ENCODE data around the gene IL15RA. TPM values are rescaled to one million over a fixed set of nuclear protein-coding genes. Genes with fewer than 3 reads are reported as not detected.
A peak's percentile ranks its signal among the peaks of the same experiment; 100 is the strongest.

IL15RA gene
- total RNA-seq, 4 donors from 2014 or later, result 13.1 to 17.6 (median 15.6) TPM

- Histone ChIP-seq H3K36me3 (peaks cover 0 to 48% of the 10 kb centered on the region in 2 donors), H3K4me3 (no peak overlapping the region), H3K4me1 (peaks cover 0 to 4% of the 10 kb centered on the region in 2 donors), H3K9me3 (no peaks in the 10 kb centered on the region), H3K27ac (no peak overlapping the region), H3K27me3 (no peaks in the 10 kb centered on the region)
- DNase-seq (peak in 1 of 2 donors; percentile 8), ATAC-seq (no peak)
- in situ Hi-C loops (cut with MboI; ENCODE audit: low sequenced_read_pairs in 4 of 4), result no loop called here
- intact Hi-C loops (cut with DNase I; ENCODE audit: low total_unique reads), result no loop called here
- TF ChIP-seq POLR2A (IDR thresholded peaks at IDR 0.05), result no peak
- no peak for TF ChIP-seq CTCF (IDR thresholded peaks at IDR 0.05 in 4 of 5, conservative IDR thresholded peaks at IDR 0.05 in 1 of 5)
Measured at GRCh38 chr10:5959581-5960069, 17.7 kb downstream of the IL15RA start.

GRCh38 chr10:5959142-5959541 lies 18.2 kb downstream of the IL15RA start:
- ATAC-seq (no peak), DNase-seq (peak in 1 of 2 donors; percentile 8)
- in situ Hi-C loops (cut with MboI; ENCODE audit: low sequenced_read_pairs in 4 of 4), result no loop called here
- intact Hi-C loops (cut with DNase I; ENCODE audit: low total_unique reads), result no loop called here
- Histone ChIP-seq H3K9me3 (no peaks in the 10 kb centered on the region), H3K4me3 (no peak overlapping the region), H3K27ac (no peak overlapping the region), H3K36me3 (peaks cover 0 to 48% of the 10 kb centered on the region in 2 donors), H3K4me1 (peaks cover 0 to 4% of the 10 kb centered on the region in 2 donors), H3K27me3 (no peaks in the 10 kb centered on the region)
- no peak for TF ChIP-seq CTCF (IDR thresholded peaks at IDR 0.05 in 4 of 5, conservative IDR thresholded peaks at IDR 0.05 in 1 of 5)
- TF ChIP-seq POLR2A (IDR thresholded peaks at IDR 0.05), result no peak

- H3K4me1 ChIP-seq, result peaks cover 0 to 4% of the 10 kb centered on the region in 2 donors
- H3K4me3 ChIP-seq, result no peak overlapping the region
- H3K36me3 ChIP-seq, result peaks cover 0 to 48% of the 10 kb centered on the region in 2 donors
- no peak overlapping the region for H3K27ac ChIP-seq
- DNase-seq (peak in 1 of 2 donors; percentile 1), ATAC-seq (no peak)
- no peaks in the 10 kb centered on the region for H3K9me3 ChIP-seq
- no peak for TF ChIP-seq CTCF (IDR thresholded peaks at IDR 0.05 in 4 of 5, conservative IDR thresholded peaks at IDR 0.05 in 1 of 5)
- no peak for TF ChIP-seq POLR2A (IDR thresholded peaks at IDR 0.05)
- intact Hi-C loops (cut with DNase I; ENCODE audit: low total_unique reads), result no loop called here
- in situ Hi-C loops (cut with MboI; ENCODE audit: low sequenced_read_pairs in 4 of 4), result no loop called here
- H3K27me3 ChIP-seq, result no peaks in the 10 kb centered on the region
Measured at GRCh38 chr10:5958675-5959074, 18.7 kb downstream of the IL15RA start.

GRCh38 chr10:5958077-5958476 lies 19.3 kb downstream of the IL15RA start:
- H3K27me3 ChIP-seq, result no peaks in the 10 kb centered on the region
- H3K36me3 ChIP-seq, result peaks cover 0 to 42% of the 10 kb centered on the region in 2 donors
- no peak overlapping the region for H3K4me3 ChIP-seq
- TF ChIP-seq CTCF (IDR thresholded peaks at IDR 0.05 in 4 of 5, conservative IDR thresholded peaks at IDR 0.05 in 1 of 5) (no peak), POLR2A (IDR thresholded peaks at IDR 0.05) (no peak)
- peaks cover 0 to 4% of the 10 kb centered on the region in 2 donors for H3K4me1 ChIP-seq
- no peak for ATAC-seq
- no peak for DNase-seq
- in situ Hi-C loops (cut with MboI; ENCODE audit: low sequenced_read_pairs in 4 of 4) (no loop called here), intact Hi-C loops (cut with DNase I; ENCODE audit: low total_unique reads) (no loop called here)
- H3K27ac ChIP-seq, result no peak overlapping the region
- H3K9me3 ChIP-seq, result no peaks in the 10 kb centered on the region
